Fibroblast of pulmonary artery (primary cell): ENCODE results near the gene SH3D21.

Experiments used
- DNase-seq: peaks from one replicate; pipeline ENCODE4 v3.0.0-alpha.2; 2010; ENCODE audit warnings: low read depth
- H3K4me3 ChIP-seq: replicated peaks from 2 replicates; pipeline ENCODE4 v1.5.1; 2011; ENCODE audit warnings: low read depth, mild to moderate bottlenecking, control low read depth, low read length, moderate library complexity
- TF ChIP-seq, protein P1 (sequence below): IDR thresholded peaks from 2 replicates; pipeline ENCODE4 v1.5.1; 2011; ENCODE audit warnings: mild to moderate bottlenecking, control low read depth, low read length, inconsistent platforms; ENCODE audit errors: missing control alignments

The SH3D21 gene

DNA sequence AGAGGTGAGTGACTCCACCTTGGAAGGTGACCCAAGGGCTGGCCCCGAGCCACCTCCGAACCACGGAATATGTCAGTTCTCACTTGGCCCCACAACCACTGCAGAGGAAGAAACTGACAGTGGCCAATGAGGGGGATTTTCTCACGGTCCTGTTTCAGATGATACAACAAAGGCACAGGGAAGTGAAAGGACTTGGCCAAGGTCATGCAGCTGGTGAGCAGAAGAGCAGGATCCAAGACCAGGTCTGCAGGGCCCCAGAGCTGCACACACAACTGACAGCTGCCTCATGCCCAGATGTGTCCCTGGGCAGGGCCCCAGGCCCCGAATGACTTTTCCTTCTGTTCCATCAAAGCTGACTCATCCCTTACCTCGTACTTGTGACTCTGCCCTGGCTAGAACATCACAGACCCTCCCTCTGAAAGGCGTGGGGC is 43.1 kb downstream of the SH3D21 start:
- no peak for DNase-seq
- TF ChIP-seq, protein P1, sequence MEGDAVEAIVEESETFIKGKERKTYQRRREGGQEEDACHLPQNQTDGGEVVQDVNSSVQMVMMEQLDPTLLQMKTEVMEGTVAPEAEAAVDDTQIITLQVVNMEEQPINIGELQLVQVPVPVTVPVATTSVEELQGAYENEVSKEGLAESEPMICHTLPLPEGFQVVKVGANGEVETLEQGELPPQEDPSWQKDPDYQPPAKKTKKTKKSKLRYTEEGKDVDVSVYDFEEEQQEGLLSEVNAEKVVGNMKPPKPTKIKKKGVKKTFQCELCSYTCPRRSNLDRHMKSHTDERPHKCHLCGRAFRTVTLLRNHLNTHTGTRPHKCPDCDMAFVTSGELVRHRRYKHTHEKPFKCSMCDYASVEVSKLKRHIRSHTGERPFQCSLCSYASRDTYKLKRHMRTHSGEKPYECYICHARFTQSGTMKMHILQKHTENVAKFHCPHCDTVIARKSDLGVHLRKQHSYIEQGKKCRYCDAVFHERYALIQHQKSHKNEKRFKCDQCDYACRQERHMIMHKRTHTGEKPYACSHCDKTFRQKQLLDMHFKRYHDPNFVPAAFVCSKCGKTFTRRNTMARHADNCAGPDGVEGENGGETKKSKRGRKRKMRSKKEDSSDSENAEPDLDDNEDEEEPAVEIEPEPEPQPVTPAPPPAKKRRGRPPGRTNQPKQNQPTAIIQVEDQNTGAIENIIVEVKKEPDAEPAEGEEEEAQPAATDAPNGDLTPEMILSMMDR = no peak
- H3K4me3 ChIP-seq = no peak overlapping the region

DNA sequence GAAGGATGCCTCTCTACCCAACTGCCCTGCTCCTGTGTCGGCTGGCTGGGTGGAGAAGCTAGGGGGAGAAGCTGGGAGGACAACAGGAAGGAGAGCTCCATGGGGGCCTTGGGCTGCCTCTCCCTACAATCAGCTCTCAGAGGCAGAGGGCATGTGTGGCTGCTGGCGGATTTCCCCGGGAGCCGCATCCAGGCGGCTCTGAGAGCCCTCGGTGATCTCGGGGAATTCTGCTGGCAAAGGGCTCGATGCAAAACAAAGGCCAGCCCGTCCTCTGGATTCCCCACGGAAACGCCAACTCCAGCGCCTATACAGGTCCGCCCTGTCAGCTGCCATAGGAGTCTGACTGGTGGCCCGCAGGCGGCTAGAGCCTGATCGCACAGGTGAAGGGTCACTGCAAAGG is 43.7 kb downstream of the SH3D21 start:
- DNase-seq = no peak
- H3K4me3 ChIP-seq = no peak overlapping the region
- TF ChIP-seq, protein P1 = no peak

DNA sequence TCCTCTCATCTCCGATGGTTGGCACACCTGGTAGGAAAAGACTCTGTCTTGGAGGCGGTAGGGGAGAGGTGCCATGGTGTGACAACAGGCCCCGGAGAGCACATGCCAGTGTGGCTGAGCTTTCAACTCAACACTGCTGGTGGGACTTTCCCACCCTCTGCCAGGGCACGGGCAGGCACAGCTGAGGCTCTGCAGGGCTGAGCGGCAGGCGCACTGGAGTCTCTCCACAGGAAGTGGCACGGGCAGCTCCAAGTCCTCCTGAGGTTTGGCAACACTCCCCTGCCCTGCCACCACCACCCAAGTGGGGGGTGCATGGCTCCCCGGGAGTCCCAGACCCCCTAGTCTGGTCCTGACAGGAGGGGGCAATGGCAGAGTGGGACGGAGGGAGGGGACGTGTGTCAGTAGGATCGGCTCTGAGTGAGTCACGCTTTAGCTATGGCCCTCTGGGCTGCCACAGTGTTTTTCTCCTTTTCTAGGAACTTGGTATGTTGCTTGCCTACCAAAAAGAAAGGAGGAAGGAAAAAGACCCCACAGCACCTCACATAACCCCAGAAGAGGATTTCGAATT is 44.6 kb downstream of the SH3D21 start:
- TF ChIP-seq, protein P1 = no peak
- DNase-seq = peak; percentile 76
- no peak overlapping the region for H3K4me3 ChIP-seq

DNA sequence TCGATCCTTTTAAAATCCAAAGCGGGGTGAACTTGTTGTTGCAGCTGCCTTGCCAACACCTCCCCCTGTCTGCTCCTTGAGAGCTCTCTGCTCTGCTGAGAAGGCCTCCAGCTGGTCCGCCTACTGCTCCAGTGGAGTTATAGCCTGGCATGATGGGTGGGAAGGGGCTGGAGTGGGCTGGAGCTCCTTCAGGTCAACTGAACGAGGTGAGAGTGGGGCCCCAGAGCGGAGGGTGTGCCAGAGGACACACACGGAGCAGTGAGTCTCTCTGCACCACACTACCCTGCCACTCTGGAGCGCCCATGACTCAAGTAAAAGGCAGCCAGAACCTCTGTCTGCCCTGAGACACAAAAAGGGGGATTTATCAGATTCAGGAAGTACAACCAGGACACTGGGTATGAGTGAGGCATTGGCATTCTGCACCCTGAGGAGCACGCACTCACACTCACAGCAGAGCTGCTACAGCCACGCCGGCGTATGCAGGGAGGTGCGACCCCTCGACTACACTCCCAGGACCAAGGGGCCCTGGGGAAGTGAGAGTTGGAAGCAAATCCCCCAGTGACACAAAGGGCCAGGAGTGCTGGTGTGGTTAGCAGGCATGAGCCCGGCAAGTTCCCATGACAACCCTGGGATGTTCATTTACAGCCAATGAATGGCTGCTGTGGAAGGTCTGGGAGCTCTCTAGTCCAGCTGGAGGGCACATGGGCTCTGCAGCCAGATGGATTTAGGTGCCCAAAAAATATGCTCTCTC is 45.2 kb downstream of the SH3D21 start:
- peak; percentile 73 for DNase-seq
- H3K4me3 ChIP-seq = no peak overlapping the region
- TF ChIP-seq, protein P1 = peak; percentile 7

DNA sequence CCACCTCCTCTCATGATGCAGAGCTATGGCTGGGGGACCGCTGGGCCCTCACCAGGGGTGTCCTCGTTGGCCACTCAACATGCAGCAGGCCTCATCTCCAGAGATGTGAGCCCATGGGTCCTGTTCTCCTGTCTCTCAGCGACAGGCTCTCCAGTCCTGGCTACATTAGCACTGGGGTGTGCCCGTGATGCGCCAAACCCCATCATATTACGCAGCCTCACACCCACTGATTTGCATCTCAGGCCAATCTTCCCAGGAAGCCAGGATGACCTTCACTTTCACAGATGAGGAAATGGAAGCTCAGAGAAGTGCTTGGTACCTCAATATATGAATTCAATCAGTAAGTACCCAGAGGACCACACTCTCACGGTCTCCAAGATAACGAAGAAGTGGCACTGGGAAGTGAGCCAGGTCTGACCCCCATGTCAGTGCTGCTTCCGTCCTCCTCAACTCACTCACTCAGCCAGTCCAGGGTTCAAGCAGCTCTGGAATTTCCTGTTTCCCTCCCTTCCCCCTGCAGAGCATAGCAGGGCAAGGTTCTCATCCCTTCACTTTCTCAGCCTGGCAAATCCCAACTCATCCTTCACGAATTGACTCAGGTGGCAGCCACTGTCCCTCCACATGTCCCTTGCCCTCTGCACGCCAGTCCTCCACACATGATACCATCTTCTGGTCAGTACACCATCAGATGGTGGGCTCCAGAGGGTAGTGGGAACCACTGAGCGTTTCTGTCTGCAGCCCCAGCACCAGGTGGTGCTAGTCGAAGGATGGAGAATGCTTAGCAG is 46.1 kb downstream of the SH3D21 start:
- H3K4me3 ChIP-seq = no peak overlapping the region
- TF ChIP-seq, protein P1 = peak; percentile 16
- DNase-seq = peak; percentile 62

DNA sequence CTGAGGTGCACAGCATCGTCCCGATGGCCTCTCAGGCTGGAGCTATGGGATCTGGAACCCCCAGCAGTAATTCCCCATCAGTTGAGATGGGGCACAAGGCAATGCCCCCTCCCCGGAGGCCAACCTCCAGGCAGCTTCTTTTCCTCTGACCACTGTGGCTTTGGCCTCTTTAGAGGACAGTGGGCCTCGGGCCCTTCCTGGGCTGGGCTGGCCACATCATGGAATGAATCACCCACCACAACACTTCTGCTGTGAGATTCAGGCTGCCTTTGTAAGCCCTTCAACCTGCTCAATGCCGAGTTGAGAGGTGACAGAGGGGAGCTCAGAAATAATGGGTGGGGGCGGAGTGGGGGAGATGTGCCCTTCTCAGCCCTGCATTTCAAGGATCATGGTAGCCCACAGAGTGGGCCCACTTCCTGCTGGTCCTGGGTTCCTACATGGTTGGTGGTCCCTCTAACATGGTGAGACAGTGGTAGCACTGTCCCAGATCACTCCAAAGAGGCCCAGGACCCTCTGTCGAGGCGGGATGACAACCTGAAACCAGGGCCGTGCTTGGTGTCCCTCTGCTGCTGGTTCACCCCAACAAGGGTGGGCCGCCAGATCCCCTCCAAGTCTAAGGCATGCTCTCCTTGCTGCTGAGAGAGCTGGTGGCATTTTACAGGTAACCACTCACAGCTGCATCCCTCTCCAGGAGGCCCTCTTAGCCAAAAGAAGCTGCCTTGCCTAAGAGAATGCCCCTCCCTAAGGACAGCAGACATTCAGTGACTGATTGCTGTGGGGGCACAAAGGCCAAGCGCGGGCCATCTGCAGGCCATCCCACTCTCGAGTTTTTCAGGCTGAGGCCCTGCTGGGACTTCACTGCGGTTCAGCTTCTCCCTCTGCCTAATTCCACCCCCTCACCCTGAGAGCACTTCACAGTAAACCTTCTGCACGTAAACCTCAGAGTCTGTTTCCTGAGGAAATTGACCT is 47.0 kb downstream of the SH3D21 start:
- peak; percentile 48 for DNase-seq
- no peak overlapping the region for H3K4me3 ChIP-seq
- TF ChIP-seq, protein P1 = no peak
